HG02678 (cell line): ENCODE data around the gene ZFP82.

ENCODE experiments used
- ATAC-seq: cut with Tn5 transposase; IDR thresholded peaks from one replicate; pipeline ENCODE4 v1.9.1; 2021; ENCODE audit warnings: mild to moderate bottlenecking, moderate library complexity; ENCODE audit not compliant: unreplicated experiment

Gene ZFP82

GRCh38 chr19:36418287-36419001 lies at the start of gene ZFP82:
ZFP82 (minus strand) TSS chr19:36418644; CDS start chr19:36409789, 8,855 bp downstream.
- peak; percentile 81 for ATAC-seq

GRCh38 chr19:36460046-36460445 lies 41.6 kb upstream of the ZFP82 start:
- ATAC-seq = no peak

- no peak for ATAC-seq
Measured at GRCh38 chr19:36456831-36457230, 38.4 kb upstream of the ZFP82 start.

GRCh38 chr19:36449059-36449670 lies 30.7 kb upstream of the ZFP82 start:
- no peak for ATAC-seq

- ATAC-seq = no peak
Measured at GRCh38 chr19:36441339-36441738, 22.9 kb upstream of the ZFP82 start.

GRCh38 chr19:36436531-36436930 lies 18.1 kb upstream of the ZFP82 start:
- ATAC-seq = no peak

GRCh38 chr19:36423925-36424324 lies 5.5 kb upstream of the ZFP82 start:
- no peak for ATAC-seq

GRCh38 chr19:36421749-36422481 lies 3.5 kb upstream of the ZFP82 start:
- ATAC-seq = no peak

- ATAC-seq = no peak
Measured at GRCh38 chr19:36420961-36421748, 2.7 kb upstream of the ZFP82 start.

GRCh38 chr19:36417752-36418286 lies 625 bp downstream of the ZFP82 start:
- no peak for ATAC-seq

GRCh38 chr19:36409841-36410240 lies 8.6 kb downstream of the ZFP82 start:
- no peak for ATAC-seq

- ATAC-seq = no peak
Measured at GRCh38 chr19:36408101-36408500, 10.3 kb downstream of the ZFP82 start.

- ATAC-seq = no peak
Measured at GRCh38 chr19:36404498-36404897, 13.9 kb downstream of the ZFP82 start.

- no peak for ATAC-seq
Measured at GRCh38 chr19:36401475-36401874, 17.0 kb downstream of the ZFP82 start.

- no peak for ATAC-seq
Measured at GRCh38 chr19:36398571-36398970, 19.9 kb downstream of the ZFP82 start.

- no peak for ATAC-seq
Measured at GRCh38 chr19:36392916-36393673, 25.3 kb downstream of the ZFP82 start.

- ATAC-seq = no peak
Measured at GRCh38 chr19:36379510-36379819, 39.0 kb downstream of the ZFP82 start.

GRCh38 chr19:36378625-36379509 lies 39.6 kb downstream of the ZFP82 start, which contains the start of gene ZFP14:
ZFP14 (minus strand) TSS chr19:36379201; CDS start chr19:36367892, 11,309 bp downstream.
- ATAC-seq = peak; percentile 95

GRCh38 chr19:36377541-36378178 lies 40.8 kb downstream of the ZFP82 start:
- ATAC-seq = no peak
